Neutrophil (primary cell): ENCODE data around the gene REPS2.

Experiments used
- H3K27ac ChIP-seq: fragments of 200-600 bp; sonication (generic); 2 replicates; pipeline ENCODE4 v1.5.1; 2016; ENCODE audit warnings: mild to moderate bottlenecking, moderate library complexity
- H3K27me3 ChIP-seq: fragments of 200-600 bp; sonication (generic); 2 replicates; pipeline ENCODE4 v1.6.0; 2016; ENCODE audit warnings: mild to moderate bottlenecking
- H3K36me3 ChIP-seq: fragments of 200-600 bp; sonication (generic); 2 replicates; pipeline ENCODE4 v1.5.1; 2017
- H3K4me1 ChIP-seq, 2 experiments: fragments of 200-600 bp in 1 of 2; sonication (generic) in 1 of 2; 1 replicate in 1 of 2; 2 replicates in 1 of 2; pipeline versions ENCODE4 v1.5.1 to v1.6.1; 2013 to 2016; ENCODE audit warnings: low read depth in 1 of 2, low read length in 1 of 2, mild to moderate bottlenecking in 1 of 2, moderate library complexity in 1 of 2; ENCODE audit not compliant: control insufficient read depth in 1 of 2, insufficient read depth in 1 of 2
- H3K4me3 ChIP-seq, 2 experiments: fragments of 200-600 bp in 1 of 2; sonication (generic) in 1 of 2; 1 replicate in 1 of 2; 2 replicates in 1 of 2; pipeline ENCODE4 v1.5.1; 2013 to 2016; ENCODE audit warnings: low read depth in 1 of 2, low read length in 1 of 2, mild to moderate bottlenecking in 1 of 2, moderate library complexity in 1 of 2
- H3K9me3 ChIP-seq: fragments of 200-600 bp; sonication (generic); 2 replicates; pipeline ENCODE4 v1.5.1; 2016
- TF ChIP-seq, protein P1 (sequence below): fragments of 200-600 bp; sonication (generic); IDR thresholded peaks from 2 replicates; pipeline ENCODE4 v1.5.1; 2016; ENCODE audit warnings: antibody characterized with exemption

REPS2 gene

DNA sequence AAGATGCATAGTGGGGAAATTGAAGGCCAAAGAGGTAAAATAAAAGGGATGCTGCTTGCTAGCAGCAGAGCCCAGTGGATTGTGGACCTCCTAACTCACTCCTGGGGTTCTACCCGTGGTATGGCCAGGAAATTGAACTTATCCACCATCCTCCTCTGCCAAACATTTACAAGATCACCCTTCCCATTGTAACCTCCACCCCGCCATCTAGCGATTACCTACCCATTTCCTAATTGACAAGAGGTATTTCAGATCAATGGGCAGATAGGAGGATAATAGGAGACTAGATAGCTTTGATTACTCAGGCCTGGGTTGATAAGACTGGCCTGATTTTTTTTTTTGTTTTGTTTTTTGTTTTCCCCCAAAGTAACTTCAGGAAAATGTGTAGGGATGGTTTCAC is 67.8 kb downstream of the REPS2 start:
- H3K36me3 ChIP-seq: no peaks in the 10 kb centered on the region
- H3K27ac ChIP-seq: no peak overlapping the region
- no peak overlapping the region for H3K4me3 ChIP-seq

DNA sequence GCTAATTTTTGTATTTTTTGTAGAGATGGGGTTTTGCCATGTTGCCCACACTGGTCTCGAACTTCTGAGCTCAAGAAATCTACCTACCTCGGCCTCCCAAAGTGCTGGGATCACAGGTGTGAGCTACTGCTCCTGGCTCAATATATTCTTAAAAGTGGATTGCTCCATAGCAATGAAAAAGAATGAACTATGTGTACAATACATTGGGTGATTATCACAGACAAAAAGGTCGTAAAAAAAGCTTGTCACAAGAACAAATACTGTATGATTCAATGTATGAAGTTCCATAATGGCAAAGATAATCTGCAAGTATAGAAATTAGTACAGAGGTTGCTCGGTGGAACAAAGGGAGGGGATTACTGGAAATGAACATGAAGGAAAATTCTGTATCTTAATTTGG is 70.7 kb downstream of the REPS2 start:
- H3K27ac ChIP-seq: no peak overlapping the region
- TF ChIP-seq, protein P1, sequence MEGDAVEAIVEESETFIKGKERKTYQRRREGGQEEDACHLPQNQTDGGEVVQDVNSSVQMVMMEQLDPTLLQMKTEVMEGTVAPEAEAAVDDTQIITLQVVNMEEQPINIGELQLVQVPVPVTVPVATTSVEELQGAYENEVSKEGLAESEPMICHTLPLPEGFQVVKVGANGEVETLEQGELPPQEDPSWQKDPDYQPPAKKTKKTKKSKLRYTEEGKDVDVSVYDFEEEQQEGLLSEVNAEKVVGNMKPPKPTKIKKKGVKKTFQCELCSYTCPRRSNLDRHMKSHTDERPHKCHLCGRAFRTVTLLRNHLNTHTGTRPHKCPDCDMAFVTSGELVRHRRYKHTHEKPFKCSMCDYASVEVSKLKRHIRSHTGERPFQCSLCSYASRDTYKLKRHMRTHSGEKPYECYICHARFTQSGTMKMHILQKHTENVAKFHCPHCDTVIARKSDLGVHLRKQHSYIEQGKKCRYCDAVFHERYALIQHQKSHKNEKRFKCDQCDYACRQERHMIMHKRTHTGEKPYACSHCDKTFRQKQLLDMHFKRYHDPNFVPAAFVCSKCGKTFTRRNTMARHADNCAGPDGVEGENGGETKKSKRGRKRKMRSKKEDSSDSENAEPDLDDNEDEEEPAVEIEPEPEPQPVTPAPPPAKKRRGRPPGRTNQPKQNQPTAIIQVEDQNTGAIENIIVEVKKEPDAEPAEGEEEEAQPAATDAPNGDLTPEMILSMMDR: no peak
- H3K36me3 ChIP-seq: peaks cover under 1% of the 10 kb centered on the region
- H3K4me1 ChIP-seq: peaks cover 0 to 7% of the 10 kb centered on the region in 2 experiments
- H3K4me3 ChIP-seq: no peak overlapping the region
- no peaks in the 10 kb centered on the region for H3K27me3 ChIP-seq
- H3K9me3 ChIP-seq: no peaks in the 10 kb centered on the region

More for the DNA sequence above, 67.8 kb downstream of the REPS2 start:
- TF ChIP-seq, protein P1: no peak
- H3K27me3 ChIP-seq: no peaks in the 10 kb centered on the region
- H3K9me3 ChIP-seq: no peaks in the 10 kb centered on the region
- H3K4me1 ChIP-seq: peaks cover 8 to 23% of the 10 kb centered on the region in 2 experiments

DNA sequence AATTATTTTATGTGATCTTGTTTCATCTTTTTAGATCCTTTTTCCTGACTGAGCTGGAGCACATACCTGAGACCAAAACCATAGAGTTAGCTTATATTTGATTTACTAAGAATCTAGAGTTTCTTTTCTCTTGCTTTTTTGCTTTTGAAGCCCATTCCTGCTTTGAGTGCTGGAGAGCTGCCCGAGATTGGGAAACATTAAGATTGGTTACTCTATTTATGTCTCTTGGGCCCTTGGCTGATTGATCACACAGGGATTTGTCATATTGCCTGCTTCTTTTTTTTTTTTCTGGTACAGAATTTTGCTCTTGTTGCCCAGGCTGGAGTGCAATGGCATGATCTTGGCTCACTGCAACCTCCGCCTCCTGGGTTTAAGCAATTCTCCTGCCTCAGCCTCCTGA is 73.9 kb downstream of the REPS2 start:
- Histone ChIP-seq H3K4me1 (peaks cover 0 to 3% of the 10 kb centered on the region in 2 experiments), H3K36me3 (peaks cover 24% of the 10 kb centered on the region), H3K27me3 (no peaks in the 10 kb centered on the region), H3K4me3 (no peak overlapping the region), H3K9me3 (no peaks in the 10 kb centered on the region), H3K27ac (no peak overlapping the region)
- TF ChIP-seq, protein P1: no peak

DNA sequence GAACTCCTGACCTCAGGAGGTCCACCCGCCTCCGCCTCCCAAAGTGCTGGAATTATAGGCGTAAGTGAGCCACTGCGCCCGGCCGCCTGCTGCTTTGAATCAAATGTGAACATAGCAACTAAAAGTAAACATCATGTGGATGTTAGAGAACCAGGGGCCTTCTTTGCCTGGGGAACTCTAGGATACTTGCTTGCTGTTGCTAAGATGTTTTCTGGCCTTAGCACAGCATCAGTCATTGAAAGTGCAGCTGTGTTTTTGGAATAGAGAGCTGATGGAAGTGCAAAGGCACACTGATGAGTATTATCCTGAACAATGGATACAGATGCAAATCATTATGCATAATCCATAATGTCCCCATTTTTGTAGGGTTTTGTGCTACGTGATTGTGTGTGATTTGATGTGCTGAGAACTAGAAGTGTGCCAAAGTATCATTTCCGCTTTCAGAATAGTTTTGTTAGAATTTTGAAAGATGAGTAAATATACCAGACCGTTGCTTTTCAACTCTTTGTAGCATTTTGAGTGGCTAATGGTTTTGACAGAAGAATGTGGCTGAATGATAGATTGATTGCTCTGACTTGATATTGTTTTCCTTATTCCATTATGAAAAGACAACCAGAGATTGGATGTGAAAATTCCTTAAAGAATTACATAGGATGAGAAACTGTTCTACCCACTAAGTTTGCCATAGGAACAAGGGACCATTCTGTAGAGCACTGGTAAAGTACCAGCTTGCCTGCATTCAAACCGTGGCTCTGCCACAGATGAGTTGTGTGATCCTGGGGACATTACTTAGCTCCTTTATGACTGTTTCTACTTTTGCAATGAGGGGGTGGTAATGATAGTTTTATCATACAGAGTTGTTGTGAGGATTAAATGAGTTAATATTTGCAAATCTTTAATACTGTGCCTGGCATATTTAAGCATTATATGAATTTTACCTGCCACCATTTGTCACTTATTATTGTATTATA is 74.7 kb downstream of the REPS2 start:
- peaks cover 0 to 3% of the 10 kb centered on the region in 2 experiments for H3K4me1 ChIP-seq
- H3K27me3 ChIP-seq: no peaks in the 10 kb centered on the region
- TF ChIP-seq, protein P1: no peak
- no peak overlapping the region for H3K4me3 ChIP-seq
- no peaks in the 10 kb centered on the region for H3K9me3 ChIP-seq
- no peak overlapping the region for H3K27ac ChIP-seq
- H3K36me3 ChIP-seq: peaks cover 32% of the 10 kb centered on the region

DNA sequence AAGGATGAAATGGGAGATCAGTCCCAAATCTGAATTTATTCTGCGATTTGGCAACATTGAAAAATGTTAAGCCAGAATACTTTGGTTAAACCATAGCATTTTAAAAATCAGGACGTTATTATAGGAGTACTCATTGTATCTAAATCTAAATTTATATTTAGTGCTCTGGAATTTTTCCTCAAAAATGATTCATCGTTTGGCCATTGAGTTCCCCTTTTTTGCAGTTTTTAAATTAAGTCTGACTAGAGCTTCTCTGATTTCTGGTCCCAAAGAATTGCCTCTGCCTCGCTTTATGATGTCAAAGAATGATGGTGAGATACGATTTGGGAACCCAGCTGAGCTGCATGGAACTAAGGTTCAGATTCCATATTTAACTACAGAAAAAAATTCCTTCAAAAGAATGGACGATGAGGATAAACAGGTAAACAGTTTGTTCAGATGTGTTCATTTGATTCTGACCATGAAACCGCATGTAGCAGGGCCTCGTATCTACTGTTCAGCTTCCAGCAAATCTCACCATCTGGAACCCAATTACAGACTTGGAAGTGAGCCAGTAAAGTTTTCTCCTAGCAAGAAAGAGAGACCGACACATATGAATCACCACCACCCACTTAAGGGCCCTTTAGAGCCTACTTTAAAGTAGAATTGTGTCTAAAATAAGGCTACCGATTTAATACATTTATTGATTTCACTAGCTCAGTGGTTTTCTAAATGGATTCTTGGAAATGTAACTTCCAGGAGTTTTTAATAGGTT is 75.6 kb downstream of the REPS2 start:
- Histone ChIP-seq H3K27ac (no peak overlapping the region), H3K4me1 (peaks cover 0 to 3% of the 10 kb centered on the region in 2 experiments)

More for the DNA sequence above, 75.6 kb downstream of the REPS2 start:
- no peaks in the 10 kb centered on the region for H3K27me3 ChIP-seq
- H3K9me3 ChIP-seq: no peaks in the 10 kb centered on the region
- no peak overlapping the region for H3K4me3 ChIP-seq
- peaks cover 32% of the 10 kb centered on the region for H3K36me3 ChIP-seq
- TF ChIP-seq, protein P1: no peak
